ENCODE data around the gene CA10.

Gene CA10

GRCh38 chr17:51769231-51769630 lies 389.3 kb downstream of the CA10 start:
- Histone ChIP-seq H3K4me1 (ENCODE audit: control insufficient read depth in 1 of 2, insufficient read depth in 2 of 2, low read length in 2 of 2) (no peaks in the 10 kb centered on the region), H3K9me3 (ENCODE audit: control insufficient read depth in 1 of 2, low read length in 2 of 2) (no peaks in the 10 kb centered on the region), H3K27me3 (ENCODE audit: control insufficient read depth in 1 of 2, insufficient read depth in 2 of 2, low read length in 2 of 2) (no peaks in the 10 kb centered on the region)

GRCh38 chr17:51768706-51769105 lies 389.8 kb downstream of the CA10 start:
- no peak overlapping the region for H3K4me3 ChIP-seq (ENCODE audit: low read depth in 1 of 2, low read length in 2 of 2)
- no peaks in the 10 kb centered on the region for H3K36me3 ChIP-seq (ENCODE audit: control insufficient read depth in 1 of 2, insufficient read depth in 2 of 2, low read length in 2 of 2)
- H3K27me3 ChIP-seq (ENCODE audit: control insufficient read depth in 1 of 2, insufficient read depth in 2 of 2, low read length in 2 of 2) = no peaks in the 10 kb centered on the region
- no peaks in the 10 kb centered on the region for H3K4me1 ChIP-seq (ENCODE audit: control insufficient read depth in 1 of 2, insufficient read depth in 2 of 2, low read length in 2 of 2)
- H3K9me3 ChIP-seq (ENCODE audit: control insufficient read depth in 1 of 2, low read length in 2 of 2) = no peaks in the 10 kb centered on the region
- H3K9ac ChIP-seq (ENCODE audit: low read depth in 1 of 2, low read length in 2 of 2) = no peak overlapping the region
- H3K27ac ChIP-seq (ENCODE audit: low read depth, low read length) = no peak overlapping the region

More at GRCh38 chr17:51769231-51769630, 389.3 kb downstream of the CA10 start:
- no peak overlapping the region for H3K9ac ChIP-seq (ENCODE audit: low read depth in 1 of 2, low read length in 2 of 2)
- no peak overlapping the region for H3K27ac ChIP-seq (ENCODE audit: low read depth, low read length)
- H3K36me3 ChIP-seq (ENCODE audit: control insufficient read depth in 1 of 2, insufficient read depth in 2 of 2, low read length in 2 of 2) = no peaks in the 10 kb centered on the region
- no peak overlapping the region for H3K4me3 ChIP-seq (ENCODE audit: low read depth in 1 of 2, low read length in 2 of 2)

DNA sequence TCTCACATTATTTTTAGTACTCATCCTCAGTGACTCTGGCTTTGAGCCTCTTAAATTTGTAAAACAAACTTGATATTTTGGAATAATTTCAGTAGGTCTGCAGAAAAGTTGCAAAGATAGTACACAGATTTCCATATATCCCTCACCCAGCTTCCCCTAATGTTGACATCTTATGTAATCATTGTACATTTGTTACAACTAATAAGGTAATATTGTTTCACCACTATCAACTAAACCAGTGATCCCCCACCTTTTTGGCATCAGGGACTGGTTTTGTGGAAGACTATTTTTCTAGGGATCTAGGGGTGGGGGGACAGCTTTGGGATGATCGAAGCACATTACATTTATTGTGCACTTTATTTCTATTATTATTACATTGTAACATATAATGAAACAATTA lies 391.2 kb downstream of the CA10 start:
- Histone ChIP-seq H3K9ac (ENCODE audit: low read depth in 1 of 2, low read length in 2 of 2) (no peak overlapping the region), H3K27me3 (ENCODE audit: control insufficient read depth in 1 of 2, insufficient read depth in 2 of 2, low read length in 2 of 2) (no peaks in the 10 kb centered on the region), H3K4me3 (ENCODE audit: low read depth in 1 of 2, low read length in 2 of 2) (no peak overlapping the region), H3K4me1 (ENCODE audit: control insufficient read depth in 1 of 2, insufficient read depth in 2 of 2, low read length in 2 of 2) (no peaks in the 10 kb centered on the region), H3K9me3 (ENCODE audit: control insufficient read depth in 1 of 2, low read length in 2 of 2) (no peaks in the 10 kb centered on the region), H3K36me3 (ENCODE audit: control insufficient read depth in 1 of 2, insufficient read depth in 2 of 2, low read length in 2 of 2) (no peaks in the 10 kb centered on the region), H3K27ac (ENCODE audit: low read depth, low read length) (no peak overlapping the region)

DNA sequence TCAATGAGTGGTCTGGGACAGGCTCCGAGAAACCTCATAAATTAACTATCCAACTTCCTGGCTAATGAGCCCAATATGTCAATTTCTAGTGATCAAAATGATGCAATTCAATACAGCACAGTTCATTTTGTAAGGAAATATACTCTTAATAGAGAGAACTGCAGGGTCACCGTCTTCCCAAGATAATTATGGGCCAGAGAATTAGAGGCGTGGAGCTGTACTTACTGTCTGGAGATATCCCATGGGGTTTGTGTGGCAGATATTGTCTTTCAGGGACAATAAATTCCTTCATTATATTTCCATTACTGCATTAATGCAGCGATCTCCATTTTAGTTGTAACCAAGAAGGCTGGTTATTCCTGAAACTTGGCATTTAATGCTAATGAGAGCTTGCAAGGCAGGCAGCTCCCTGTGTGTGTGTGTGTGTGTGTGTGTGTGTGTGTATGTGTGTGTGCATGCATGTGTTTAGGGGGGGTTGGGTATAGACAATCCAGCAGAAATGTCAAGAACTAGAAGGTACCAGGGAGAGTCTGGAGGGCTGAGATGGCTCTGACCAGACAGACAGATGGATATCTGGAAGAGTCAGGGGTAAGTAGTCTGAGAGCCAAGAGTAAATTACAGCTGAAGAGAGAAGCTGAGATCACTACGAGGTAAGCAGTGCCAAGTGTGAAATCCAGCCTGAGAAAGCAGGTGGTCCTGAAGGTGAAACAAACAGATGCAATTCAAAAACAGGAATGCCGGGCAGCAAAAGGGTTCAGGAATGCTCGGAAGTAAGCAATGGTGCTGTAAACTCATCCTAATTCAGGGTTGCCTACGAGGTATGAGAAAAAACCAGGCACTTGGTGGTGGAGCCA lies 393.0 kb downstream of the CA10 start:
- Histone ChIP-seq H3K9ac (ENCODE audit: low read depth in 1 of 2, low read length in 2 of 2) (no peak overlapping the region), H3K4me1 (ENCODE audit: control insufficient read depth in 1 of 2, insufficient read depth in 2 of 2, low read length in 2 of 2) (no peaks in the 10 kb centered on the region), H3K36me3 (ENCODE audit: control insufficient read depth in 1 of 2, insufficient read depth in 2 of 2, low read length in 2 of 2) (no peaks in the 10 kb centered on the region), H3K27me3 (ENCODE audit: control insufficient read depth in 1 of 2, insufficient read depth in 2 of 2, low read length in 2 of 2) (no peaks in the 10 kb centered on the region), H3K4me3 (ENCODE audit: low read depth in 1 of 2, low read length in 2 of 2) (no peak overlapping the region), H3K9me3 (ENCODE audit: control insufficient read depth in 1 of 2, low read length in 2 of 2) (no peaks in the 10 kb centered on the region), H3K27ac (ENCODE audit: low read depth, low read length) (no peak overlapping the region)

- no peaks in the 10 kb centered on the region for H3K9me3 ChIP-seq (ENCODE audit: control insufficient read depth in 1 of 2, low read length in 2 of 2)
- H3K4me3 ChIP-seq (ENCODE audit: low read depth in 1 of 2, low read length in 2 of 2) = no peak overlapping the region
- H3K36me3 ChIP-seq (ENCODE audit: control insufficient read depth in 1 of 2, insufficient read depth in 2 of 2, low read length in 2 of 2) = no peaks in the 10 kb centered on the region
- no peak overlapping the region for H3K9ac ChIP-seq (ENCODE audit: low read depth in 1 of 2, low read length in 2 of 2)
- no peaks in the 10 kb centered on the region for H3K4me1 ChIP-seq (ENCODE audit: control insufficient read depth in 1 of 2, insufficient read depth in 2 of 2, low read length in 2 of 2)
- H3K27me3 ChIP-seq (ENCODE audit: control insufficient read depth in 1 of 2, insufficient read depth in 2 of 2, low read length in 2 of 2) = no peaks in the 10 kb centered on the region
- no peak overlapping the region for H3K27ac ChIP-seq (ENCODE audit: low read depth, low read length)
Measured at GRCh38 chr17:51764387-51764971, 394.0 kb downstream of the CA10 start.

- no peak overlapping the region for H3K4me3 ChIP-seq (ENCODE audit: low read depth in 1 of 2, low read length in 2 of 2)
- no peaks in the 10 kb centered on the region for H3K9me3 ChIP-seq (ENCODE audit: control insufficient read depth in 1 of 2, low read length in 2 of 2)
- H3K4me1 ChIP-seq (ENCODE audit: control insufficient read depth in 1 of 2, insufficient read depth in 2 of 2, low read length in 2 of 2) = no peaks in the 10 kb centered on the region
- no peak overlapping the region for H3K9ac ChIP-seq (ENCODE audit: low read depth in 1 of 2, low read length in 2 of 2)
- H3K36me3 ChIP-seq (ENCODE audit: control insufficient read depth in 1 of 2, insufficient read depth in 2 of 2, low read length in 2 of 2) = no peaks in the 10 kb centered on the region
- no peak overlapping the region for H3K27ac ChIP-seq (ENCODE audit: low read depth, low read length)
- no peaks in the 10 kb centered on the region for H3K27me3 ChIP-seq (ENCODE audit: control insufficient read depth in 1 of 2, insufficient read depth in 2 of 2, low read length in 2 of 2)
Measured at GRCh38 chr17:51763058-51763457, 395.5 kb downstream of the CA10 start.

GRCh38 chr17:51761105-51761504 lies 397.4 kb downstream of the CA10 start:
- Histone ChIP-seq H3K4me3 (ENCODE audit: low read depth in 1 of 2, low read length in 2 of 2) (no peak overlapping the region), H3K27ac (ENCODE audit: low read depth, low read length) (no peak overlapping the region), H3K9ac (ENCODE audit: low read depth in 1 of 2, low read length in 2 of 2) (no peak overlapping the region)

DNA sequence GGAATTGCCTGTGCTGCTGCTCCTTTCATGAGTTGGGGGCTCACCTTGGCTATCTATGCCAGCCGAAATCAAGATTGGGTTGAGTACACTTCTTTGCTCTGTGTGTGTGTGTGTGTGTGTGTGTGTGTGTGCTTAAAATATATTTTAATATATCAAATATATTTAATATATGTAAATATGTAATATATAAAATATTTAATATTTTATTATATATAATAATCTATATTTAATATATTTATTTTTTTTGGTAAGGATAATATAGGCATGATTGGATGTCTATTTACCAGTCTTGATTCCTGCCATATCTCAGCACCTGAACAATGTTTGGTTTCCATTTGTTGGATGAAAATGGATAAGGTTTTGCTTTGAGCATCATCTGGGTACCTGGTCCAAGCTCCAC lies 399.3 kb downstream of the CA10 start:
- H3K9ac ChIP-seq (ENCODE audit: low read depth in 1 of 2, low read length in 2 of 2) = no peak overlapping the region
- no peak overlapping the region for H3K27ac ChIP-seq (ENCODE audit: low read depth, low read length)
- H3K27me3 ChIP-seq (ENCODE audit: control insufficient read depth in 1 of 2, insufficient read depth in 2 of 2, low read length in 2 of 2) = no peaks in the 10 kb centered on the region
- no peaks in the 10 kb centered on the region for H3K9me3 ChIP-seq (ENCODE audit: control insufficient read depth in 1 of 2, low read length in 2 of 2)
- H3K4me1 ChIP-seq (ENCODE audit: control insufficient read depth in 1 of 2, insufficient read depth in 2 of 2, low read length in 2 of 2) = no peaks in the 10 kb centered on the region
- no peak overlapping the region for H3K4me3 ChIP-seq (ENCODE audit: low read depth in 1 of 2, low read length in 2 of 2)
- H3K36me3 ChIP-seq (ENCODE audit: control insufficient read depth in 1 of 2, insufficient read depth in 2 of 2, low read length in 2 of 2) = no peaks in the 10 kb centered on the region

More at GRCh38 chr17:51761105-51761504, 397.4 kb downstream of the CA10 start:
- Histone ChIP-seq H3K36me3 (ENCODE audit: control insufficient read depth in 1 of 2, insufficient read depth in 2 of 2, low read length in 2 of 2) (no peaks in the 10 kb centered on the region), H3K4me1 (ENCODE audit: control insufficient read depth in 1 of 2, insufficient read depth in 2 of 2, low read length in 2 of 2) (no peaks in the 10 kb centered on the region), H3K27me3 (ENCODE audit: control insufficient read depth in 1 of 2, insufficient read depth in 2 of 2, low read length in 2 of 2) (no peaks in the 10 kb centered on the region), H3K9me3 (ENCODE audit: control insufficient read depth in 1 of 2, low read length in 2 of 2) (no peaks in the 10 kb centered on the region)

DNA sequence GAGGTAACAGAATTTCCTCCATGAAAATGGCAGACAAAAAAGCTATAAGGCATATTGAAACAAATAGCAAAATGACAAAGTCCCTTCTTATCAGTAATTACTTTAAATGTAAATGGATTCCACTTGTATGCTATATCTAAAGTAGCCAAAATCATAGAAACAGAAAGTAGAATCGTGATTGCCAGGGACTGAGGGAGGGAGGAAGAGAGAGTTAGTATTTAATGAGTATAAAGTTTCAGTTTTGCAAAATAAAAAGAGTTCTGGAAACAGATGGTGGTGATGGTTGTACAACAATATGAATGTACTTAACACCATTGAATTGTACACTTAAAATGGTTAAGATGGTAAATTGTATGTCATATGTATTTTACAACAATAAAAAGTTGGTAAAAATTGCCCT lies 407.4 kb downstream of the CA10 start:
- H3K4me3 ChIP-seq (ENCODE audit: low read depth in 1 of 2, low read length in 2 of 2) = no peak overlapping the region
- H3K27me3 ChIP-seq (ENCODE audit: control insufficient read depth in 1 of 2, insufficient read depth in 2 of 2, low read length in 2 of 2) = no peaks in the 10 kb centered on the region
- no peak overlapping the region for H3K9ac ChIP-seq (ENCODE audit: low read depth in 1 of 2, low read length in 2 of 2)
- H3K36me3 ChIP-seq (ENCODE audit: control insufficient read depth in 1 of 2, insufficient read depth in 2 of 2, low read length in 2 of 2) = no peaks in the 10 kb centered on the region
- H3K27ac ChIP-seq (ENCODE audit: low read depth, low read length) = no peak overlapping the region
- no peaks in the 10 kb centered on the region for H3K4me1 ChIP-seq (ENCODE audit: control insufficient read depth in 1 of 2, insufficient read depth in 2 of 2, low read length in 2 of 2)
- no peaks in the 10 kb centered on the region for H3K9me3 ChIP-seq (ENCODE audit: control insufficient read depth in 1 of 2, low read length in 2 of 2)

GRCh38 chr17:51748749-51749604 lies 409.5 kb downstream of the CA10 start:
- no peaks in the 10 kb centered on the region for H3K4me1 ChIP-seq (ENCODE audit: control insufficient read depth in 1 of 2, insufficient read depth in 2 of 2, low read length in 2 of 2)

More at GRCh38 chr17:51748749-51749604, 409.5 kb downstream of the CA10 start:
- Histone ChIP-seq H3K9me3 (ENCODE audit: control insufficient read depth in 1 of 2, low read length in 2 of 2) (no peaks in the 10 kb centered on the region), H3K27ac (ENCODE audit: low read depth, low read length) (no peak overlapping the region), H3K36me3 (ENCODE audit: control insufficient read depth in 1 of 2, insufficient read depth in 2 of 2, low read length in 2 of 2) (no peaks in the 10 kb centered on the region), H3K9ac (ENCODE audit: low read depth in 1 of 2, low read length in 2 of 2) (no peak overlapping the region), H3K4me3 (ENCODE audit: low read depth in 1 of 2, low read length in 2 of 2) (no peak overlapping the region), H3K27me3 (ENCODE audit: control insufficient read depth in 1 of 2, insufficient read depth in 2 of 2, low read length in 2 of 2) (no peaks in the 10 kb centered on the region)
